Ovary (tissue), 9 donors: Measurements from ENCODE around the gene ALOXE3. TPM values are rescaled to one million over a fixed set of nuclear protein-coding genes. Genes with fewer than 3 reads are reported as not detected.

ENCODE experiments used
- DNase-seq, 5 donors: peaks; one replicate each; pipeline ENCODE4 v3.0.0-alpha.2; 2019 to 2020
- H3K27ac ChIP-seq, 2 donors: fragments of 200-600 bp; one replicate each; pipeline versions ENCODE4 v1.5.1 to v1.8.0; 2019 to 2022
- H3K27me3 ChIP-seq: fragments of 200-600 bp; one replicate; pipeline ENCODE4 v1.8.0; 2022
- H3K36me3 ChIP-seq: fragments of 200-600 bp; sonication (generic); one replicate; pipeline ENCODE4 v1.5.1; 2019
- H3K4me1 ChIP-seq: one replicate; pipeline ENCODE4 v1.8.1; 2013; ENCODE audit warnings: mild to moderate bottlenecking, moderate library complexity; ENCODE audit not compliant: insufficient read depth
- H3K4me3 ChIP-seq: fragments of 200-600 bp; sonication (generic); one replicate; pipeline ENCODE4 v1.5.1; 2017
- H3K9me3 ChIP-seq, 2 donors: fragments of 200-600 bp in 1 of 2; sonication (generic) in 1 of 2; one replicate each; pipeline versions ENCODE4 v1.5.1 to v1.8.1; 2013 to 2019; ENCODE audit warnings: mild to moderate bottlenecking in 1 of 2, moderate library complexity in 1 of 2
- CTCF ChIP-seq, 3 donors: fragments of 450-650 bp in 2 of 3; fragments of 200-600 bp in 1 of 3; IDR thresholded peaks; one replicate each; pipeline versions ENCODE4 v1.5.1 to v1.8.0; 2016 to 2022; ENCODE audit warnings: antibody characterized with exemption in 3 of 3, mild to moderate bottlenecking in 1 of 3
- EP300 ChIP-seq: sonication (generic); formaldehyde crosslinking; IDR thresholded peaks from one replicate; pipeline ENCODE4 v1.6.1; 2017; ENCODE audit warnings: antibody characterized with exemption
- POLR2A ChIP-seq: fragments of 450-650 bp; IDR thresholded peaks from one replicate; pipeline ENCODE4 v1.6.1; 2017; ENCODE audit warnings: antibody characterized with exemption, mild to moderate bottlenecking, moderate library complexity
- WGBS, 3 donors: extraction: QIAGEN DNeasy Blood & Tissue Kit in 1 of 3; methylation state at CpG; one replicate each; pipeline versions ENCODE4 v1.1.5 to v1.1.7; 2013 to 2017; 5-methylcytosine and 5-hydroxymethylcytosine counted together
- intact Hi-C, 4 donors: fragments of 100-400 bp; cut with DNase I; formaldehyde crosslinking; loops; one replicate each; pipeline versions ENCODE4 v1.11.0 to v1.15.1; 2022 to 2023
- polyA plus RNA-seq, 2 donors: library from polyadenylated mRNA; stranded (reverse); fragments of 200-250 nt in 1 of 2; fragments of 350-450 nt in 1 of 2; fragmentation: Illumina TruSeq in 1 of 2; extraction: RNeasy Lipid Tissue Mini Kit (QIAGEN cat#74804) in 1 of 2; gene quantifications; one replicate each; pipeline ENCODE4 v1.2.3, GENCODE V29; 2013 to 2014
- total RNA-seq, 7 donors: library from RNA; depleted of rRNA in 2 of 7; stranded (reverse); fragments of >200 nt in 2 of 7; fragmentation: NEBNext Ultra II Directional in 3 of 7; extraction: Animal tissue kit (Norgen Biotek cat#: 25700) in 3 of 7; gene quantifications; one replicate each; pipeline versions ENCODE4 v1.1.0 to v1.2.4, GENCODE V29; 2016 to 2023
- donor health status: DM: no; HTN: no; CAD: no; lungs with moderate emphysema.
- donor health status: DM: no; HTN: no; CAD: no.
- donor health status: Bipolar disorder and iron deficiency.
- donor health status: DM: yes; HTN: yes; CAD: no.
- donor health status: DM: no; HTN: no; CAD: no.
- donor health status: DM: yes; HTN: yes; CAD: no.

Gene ALOXE3
- total and polyA plus RNA-seq, 9 donors, result 0.07 TPM; not detected in 8

- no peaks in the 10 kb centered on the region for H3K4me1 ChIP-seq
- no peak overlapping the region for H3K27ac ChIP-seq
- intact Hi-C loops, result no loop called here
- 72 to 83% (median 75%) methylated on average over 3 of the region's 3 CpGs for WGBS, 3 donors
- no peaks in the 10 kb centered on the region for H3K27me3 ChIP-seq
- H3K4me3 ChIP-seq, result no peak overlapping the region
- H3K36me3 ChIP-seq, result no peaks in the 10 kb centered on the region
- no peak for DNase-seq
- no peaks in the 10 kb centered on the region for H3K9me3 ChIP-seq
- TF ChIP-seq EP300 (no peak), POLR2A (no peak), CTCF (IDR thresholded peaks at IDR 0.05) (no peak)
Measured at GRCh38 chr17:8069587-8069860, 48.8 kb downstream of the ALOXE3 start.

DNA sequence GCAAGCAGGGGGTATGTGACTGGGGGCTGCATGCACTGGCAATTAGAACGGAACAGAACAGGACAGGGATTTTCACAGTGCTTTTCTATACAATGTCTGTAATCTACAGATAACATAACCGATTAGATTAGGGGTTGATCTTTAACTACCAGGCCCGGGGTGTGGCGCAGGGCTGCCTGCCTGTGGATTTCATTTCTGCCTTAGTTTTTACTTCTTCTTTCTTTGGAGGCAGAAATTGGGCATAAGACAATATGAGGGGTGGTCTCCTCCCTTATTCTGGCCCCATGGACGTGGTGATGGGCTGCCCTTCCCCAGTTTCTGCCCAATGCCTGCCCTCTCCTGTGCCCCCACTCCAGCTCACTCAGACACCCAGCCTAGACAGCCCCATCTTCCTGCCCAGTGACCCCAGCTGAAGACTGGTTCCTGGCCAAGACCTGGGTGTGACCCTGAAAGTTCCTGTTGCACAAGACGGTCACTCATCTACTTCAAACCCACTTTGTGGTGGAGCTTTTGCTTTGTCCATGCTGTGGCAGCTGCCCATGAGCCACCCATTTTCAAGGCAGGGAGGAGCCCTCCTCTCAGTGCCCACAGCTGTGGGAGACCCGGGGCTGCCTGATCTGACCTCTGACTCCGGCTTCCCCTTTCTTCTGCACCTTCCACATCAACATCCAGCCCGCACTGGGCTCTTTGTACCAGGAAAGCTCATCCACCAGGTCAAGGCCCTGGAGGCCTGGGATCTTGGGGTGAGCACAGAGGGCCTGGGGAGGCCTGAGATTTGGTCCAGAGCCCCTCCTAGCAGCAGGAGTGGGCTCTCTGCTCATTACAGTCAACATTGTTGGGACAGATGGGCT is 49.4 kb downstream of the ALOXE3 start:
- DNase-seq, result no peak
- no peaks in the 10 kb centered on the region for H3K9me3 ChIP-seq
- WGBS, 3 donors, result 71 to 82% (median 82%) methylated on average over 9 of the region's 9 CpGs
- no peaks in the 10 kb centered on the region for H3K4me1 ChIP-seq
- H3K27me3 ChIP-seq, result no peaks in the 10 kb centered on the region
- no peak overlapping the region for H3K27ac ChIP-seq
- no peak overlapping the region for H3K4me3 ChIP-seq
- TF ChIP-seq CTCF (IDR thresholded peaks at IDR 0.05) (no peak), EP300 (no peak), POLR2A (no peak)
- no peaks in the 10 kb centered on the region for H3K36me3 ChIP-seq
- intact Hi-C loops, result no loop called here

DNA sequence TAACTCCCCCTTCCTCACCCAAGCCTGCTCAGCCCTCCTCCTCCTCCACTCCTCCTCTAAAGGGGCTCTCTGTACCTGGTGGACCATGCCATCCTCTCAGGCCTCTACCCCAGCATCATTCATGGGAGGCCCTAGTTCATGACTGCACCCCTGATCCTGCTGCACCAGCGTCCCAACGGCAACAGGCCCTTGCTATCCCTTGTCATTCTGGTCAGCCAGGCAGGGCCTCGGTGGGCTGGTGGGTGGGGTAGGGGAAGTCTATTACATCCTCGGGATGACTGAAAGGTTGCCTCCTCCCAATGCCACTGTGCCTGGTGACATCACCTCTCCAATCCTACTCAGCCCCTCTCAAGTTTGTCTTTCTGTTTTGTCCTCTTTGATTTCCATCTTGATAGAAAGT is 50.5 kb downstream of the ALOXE3 start:
- Histone ChIP-seq H3K36me3 (no peaks in the 10 kb centered on the region), H3K9me3 (no peaks in the 10 kb centered on the region), H3K4me1 (no peaks in the 10 kb centered on the region), H3K27ac (no peak overlapping the region), H3K4me3 (no peak overlapping the region), H3K27me3 (no peaks in the 10 kb centered on the region)
- DNase-seq, result no peak
- TF ChIP-seq POLR2A (no peak), EP300 (no peak), CTCF (IDR thresholded peaks at IDR 0.05) (no peak)
- intact Hi-C loops, result no loop called here
- WGBS, 3 donors, result 59 to 77% (median 69%) methylated on average over 4 of the region's 4 CpGs

DNA sequence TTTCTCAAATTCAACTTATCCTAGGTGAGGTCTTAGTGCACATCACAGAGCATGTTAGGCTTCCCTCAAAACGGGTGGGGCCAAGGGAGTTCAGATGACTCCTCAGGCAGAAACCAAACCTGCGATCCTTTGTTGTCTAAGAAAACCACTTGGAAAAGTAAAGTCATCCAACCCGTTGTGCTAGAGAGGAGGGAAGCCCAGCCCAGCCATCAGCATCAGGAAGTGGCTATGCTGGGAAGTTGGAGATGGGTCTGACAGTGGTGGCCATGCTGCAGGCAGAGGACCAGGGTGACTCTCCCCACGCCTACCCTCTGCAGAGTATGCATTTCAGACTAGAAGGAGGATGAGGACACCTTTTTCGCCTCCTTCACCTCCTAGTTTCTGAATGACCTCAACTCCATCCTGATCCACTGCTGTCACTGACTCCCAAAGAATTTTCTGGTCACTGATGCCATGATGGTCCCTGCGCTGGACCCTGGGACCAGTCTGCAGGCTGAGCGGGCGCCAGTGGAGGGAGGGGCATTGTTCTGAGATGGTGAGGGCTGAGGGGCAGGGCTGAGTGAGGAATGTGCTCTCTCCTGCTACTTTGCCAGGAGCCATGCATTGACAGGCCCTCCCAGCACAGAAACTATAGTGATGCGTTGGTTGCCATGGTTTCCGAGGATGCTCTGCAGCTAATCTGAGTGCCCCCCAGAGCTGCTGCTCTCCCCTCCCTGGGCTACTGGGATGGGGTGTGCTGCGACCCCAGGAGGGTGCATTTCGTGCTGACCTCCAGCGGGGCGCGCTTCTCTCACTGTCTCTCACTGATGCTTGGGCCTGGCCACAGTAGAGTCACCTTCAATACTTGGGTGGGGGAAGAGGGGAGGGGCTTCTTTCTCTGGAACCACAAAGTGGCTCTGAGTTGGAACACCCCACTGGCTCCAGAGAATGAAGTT is 51.2 kb downstream of the ALOXE3 start:
- DNase-seq, result no peak
- no peaks in the 10 kb centered on the region for H3K36me3 ChIP-seq
- intact Hi-C loops, result no loop called here
- H3K27me3 ChIP-seq, result no peaks in the 10 kb centered on the region
- TF ChIP-seq EP300 (no peak), CTCF (IDR thresholded peaks at IDR 0.05) (no peak), POLR2A (no peak)
- no peak overlapping the region for H3K27ac ChIP-seq
- 60 to 64% (median 63%) methylated on average over 15 of the region's 15 CpGs for WGBS, 3 donors
- H3K9me3 ChIP-seq, result no peaks in the 10 kb centered on the region
- no peaks in the 10 kb centered on the region for H3K4me1 ChIP-seq
- H3K4me3 ChIP-seq, result no peak overlapping the region
